HG02943 (cell line): ENCODE results near the gene NTN5.

Experiments
- ATAC-seq: cut with Tn5 transposase; IDR thresholded peaks from one replicate; pipeline ENCODE4 v1.9.1; 2021; ENCODE audit warnings: mild to moderate bottlenecking, low read depth, moderate library complexity; ENCODE audit not compliant: unreplicated experiment

Gene NTN5

DNA sequence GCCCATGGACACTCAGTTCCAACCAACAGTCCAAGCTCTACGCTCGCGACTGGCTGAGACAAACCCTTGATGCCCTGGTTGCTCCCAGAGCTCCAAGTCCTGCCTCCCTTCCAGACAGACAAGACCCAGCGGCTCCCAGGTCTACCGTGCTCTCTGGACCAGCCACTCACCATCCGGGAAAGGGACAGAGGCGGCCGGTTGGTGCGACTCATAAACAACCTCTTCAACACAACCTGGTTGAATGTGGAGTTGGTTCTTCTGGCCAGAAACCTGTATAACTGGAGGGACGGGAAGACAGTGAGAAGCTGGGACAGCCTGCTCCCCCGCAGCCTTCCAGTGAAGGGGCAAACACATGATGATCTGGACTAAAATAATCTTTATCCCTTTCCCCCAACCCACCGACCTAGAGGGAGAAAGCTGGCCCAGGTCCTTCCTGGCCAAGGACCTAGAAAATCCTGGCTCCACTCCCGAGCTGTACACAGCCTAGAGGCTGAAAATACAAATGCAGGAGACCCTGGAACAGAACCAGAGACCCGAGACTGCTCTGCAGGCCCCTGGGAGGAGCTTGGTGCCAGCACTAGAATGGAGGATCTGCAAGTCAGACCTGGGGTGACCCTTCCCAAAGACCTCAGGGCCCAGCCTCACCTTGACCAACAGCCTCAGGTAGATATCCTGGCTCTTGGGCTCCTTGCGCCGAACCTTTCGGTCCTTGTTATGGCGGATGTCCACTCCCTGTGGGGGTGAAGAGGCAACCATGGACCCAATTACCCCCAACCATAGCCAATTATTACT, 55.5 kb downstream of the NTN5 start:
- ATAC-seq: no peak

DNA sequence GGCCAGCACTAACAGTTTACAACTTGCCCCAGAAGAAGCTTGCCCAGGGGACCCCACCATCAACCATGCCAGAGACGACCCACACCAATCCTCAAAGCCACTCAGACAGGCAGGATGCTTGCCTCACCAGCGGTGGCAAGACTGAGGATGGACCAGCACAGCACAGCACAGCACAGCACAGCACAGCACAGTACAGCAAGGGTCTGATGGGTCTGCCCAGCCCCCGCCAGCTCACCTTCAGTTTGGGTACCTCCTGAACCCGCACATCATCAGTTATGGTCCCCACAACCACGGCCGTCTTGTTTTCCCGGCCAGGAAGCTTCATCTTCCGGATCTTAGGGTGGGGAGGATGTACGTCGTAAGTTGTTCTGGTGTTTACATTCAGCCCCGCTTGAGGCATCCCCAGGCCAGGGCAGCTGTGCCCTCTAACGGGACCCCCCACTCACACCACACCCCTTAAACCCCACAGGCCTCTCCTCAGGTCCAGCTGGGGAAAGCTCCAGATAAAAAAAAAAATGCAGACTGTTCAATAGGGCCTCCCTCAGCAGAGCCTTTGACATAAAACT, 56.2 kb downstream of the NTN5 start:
- ATAC-seq: no peak

GRCh38 chr19:48616041-48616436, 56.8 kb downstream of the NTN5 start:
- ATAC-seq: no peak

DNA sequence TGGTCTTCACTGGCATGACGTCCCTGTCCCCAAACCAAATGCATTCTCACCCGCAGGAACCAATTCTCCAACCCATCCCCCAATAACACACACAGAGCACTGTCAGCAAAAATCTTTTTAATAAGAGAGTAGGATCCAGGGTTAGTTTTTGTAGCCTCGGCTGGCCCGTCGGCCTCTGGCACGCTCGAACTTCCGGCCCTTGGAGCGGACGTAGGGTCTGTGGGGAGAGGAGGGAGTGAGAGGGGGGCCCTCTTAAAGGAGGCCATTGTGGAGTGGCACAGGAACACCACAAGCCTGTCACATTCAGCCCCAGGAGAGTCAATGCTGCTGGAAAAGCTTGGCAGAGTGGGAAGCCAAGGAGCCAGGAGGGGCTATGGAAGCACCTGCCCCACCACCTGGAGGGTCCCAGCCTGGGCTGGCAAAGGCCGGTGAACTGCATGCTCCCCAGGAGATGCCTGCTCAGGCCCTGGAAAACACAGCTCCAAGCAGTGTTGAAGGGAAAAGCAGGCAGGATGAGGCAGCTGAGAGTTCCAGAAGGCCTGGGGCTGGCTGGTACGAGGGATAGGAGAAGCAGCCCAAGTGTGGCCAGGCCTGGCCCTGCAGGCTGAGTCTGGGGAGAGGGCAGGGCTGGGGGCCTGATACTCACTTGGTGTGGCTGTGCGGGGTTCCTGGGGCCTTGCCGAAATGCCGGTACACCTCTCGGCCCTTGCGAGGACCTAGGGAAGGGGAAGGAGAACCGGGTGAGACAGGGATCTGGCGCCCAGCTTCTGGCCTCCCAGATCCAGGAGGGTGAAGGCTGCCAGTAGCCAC, 57.4 kb downstream of the NTN5 start:
- ATAC-seq: no peak

DNA sequence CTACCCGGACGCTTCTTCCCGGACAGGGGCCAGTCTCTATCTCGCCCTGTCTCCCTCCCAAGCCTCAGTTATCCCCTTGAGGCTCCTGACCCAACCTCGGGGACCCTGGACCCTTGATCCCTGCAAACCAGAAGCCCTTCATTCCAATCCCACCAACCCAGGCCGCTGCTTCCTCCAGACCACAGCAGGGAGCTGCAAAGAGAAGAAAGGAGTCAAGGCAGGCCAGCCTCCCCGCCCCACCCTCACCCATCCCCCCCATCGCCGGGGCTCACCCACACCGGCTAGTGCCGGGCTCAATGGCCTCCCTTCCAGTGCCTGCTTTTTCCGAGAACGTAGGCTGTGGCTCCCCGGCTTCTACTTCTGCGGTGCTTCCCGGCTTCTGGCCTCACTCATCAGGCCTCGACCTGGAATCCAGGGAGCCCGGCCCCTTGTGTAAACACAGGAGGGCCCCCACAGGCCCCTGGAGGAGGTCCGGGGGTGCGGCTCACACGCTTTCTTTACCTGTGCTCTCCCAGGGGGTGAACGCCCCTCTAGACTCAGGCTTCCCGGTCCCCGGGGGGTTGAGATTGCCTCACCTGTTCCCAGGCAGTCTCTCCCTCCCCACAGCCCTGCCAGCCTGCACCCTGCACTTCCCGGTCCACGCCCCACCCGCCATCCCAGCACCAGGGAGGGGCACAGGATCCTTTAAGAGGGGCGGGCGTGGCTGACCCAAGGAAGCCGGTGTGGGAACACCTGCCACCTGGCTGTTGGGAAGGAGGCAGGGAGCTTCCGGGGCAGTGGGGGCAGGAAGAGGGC, 58.2 kb downstream of the NTN5 start, which contains the start of gene FAM83E:
TSS of gene FAM83E (minus strand) at position 641 of the 795 bp plus-strand sequence. CDS start 1,704 bp downstream, outside the sequence.
- ATAC-seq: no peak

- ATAC-seq: no peak
Observed at GRCh38 chr19:48613852-48614435, 58.9 kb downstream of the NTN5 start.

GRCh38 chr19:48613024-48613851, 59.6 kb downstream of the NTN5 start:
- no peak for ATAC-seq

DNA sequence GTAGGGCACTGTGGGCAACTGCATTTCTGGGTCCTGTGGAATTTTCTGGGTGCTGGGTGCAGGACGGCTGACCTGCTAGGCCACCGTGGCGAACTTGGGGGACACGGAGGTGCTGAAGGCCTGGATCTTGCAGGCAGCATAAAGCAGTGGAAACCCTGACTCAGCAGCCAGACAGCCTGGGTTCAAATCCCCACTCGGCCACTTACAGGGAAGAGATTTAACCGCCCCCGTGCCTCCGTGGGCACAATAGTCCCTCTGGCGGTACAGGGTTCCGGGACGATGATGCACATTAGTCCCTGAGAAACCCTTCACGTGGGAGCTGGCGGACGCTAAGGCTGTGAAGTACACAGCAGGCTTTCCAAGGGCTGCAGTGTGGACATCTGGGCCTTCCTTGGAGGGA, 60.9 kb downstream of the NTN5 start:
- ATAC-seq: no peak
